Measurements from ENCODE around the gene TNC. TPM values are rescaled to one million over a fixed set of nuclear protein-coding genes. Genes with fewer than 3 reads are reported as not detected.

TNC gene
- total RNA-seq, 1 experiment from 2014 or later: 44.5 TPM

- DNase-seq (ENCODE audit: low read depth): peak; percentile 53
Observed at GRCh38 chr9:115104908-115105307, 13.0 kb downstream of the TNC start.

- DNase-seq (ENCODE audit: low read depth): no peak
Observed at GRCh38 chr9:115103746-115104477, 14.0 kb downstream of the TNC start.

GRCh38 chr9:115099901-115100300 is 18.1 kb downstream of the TNC start:
- no peak for DNase-seq (ENCODE audit: low read depth)

DNA sequence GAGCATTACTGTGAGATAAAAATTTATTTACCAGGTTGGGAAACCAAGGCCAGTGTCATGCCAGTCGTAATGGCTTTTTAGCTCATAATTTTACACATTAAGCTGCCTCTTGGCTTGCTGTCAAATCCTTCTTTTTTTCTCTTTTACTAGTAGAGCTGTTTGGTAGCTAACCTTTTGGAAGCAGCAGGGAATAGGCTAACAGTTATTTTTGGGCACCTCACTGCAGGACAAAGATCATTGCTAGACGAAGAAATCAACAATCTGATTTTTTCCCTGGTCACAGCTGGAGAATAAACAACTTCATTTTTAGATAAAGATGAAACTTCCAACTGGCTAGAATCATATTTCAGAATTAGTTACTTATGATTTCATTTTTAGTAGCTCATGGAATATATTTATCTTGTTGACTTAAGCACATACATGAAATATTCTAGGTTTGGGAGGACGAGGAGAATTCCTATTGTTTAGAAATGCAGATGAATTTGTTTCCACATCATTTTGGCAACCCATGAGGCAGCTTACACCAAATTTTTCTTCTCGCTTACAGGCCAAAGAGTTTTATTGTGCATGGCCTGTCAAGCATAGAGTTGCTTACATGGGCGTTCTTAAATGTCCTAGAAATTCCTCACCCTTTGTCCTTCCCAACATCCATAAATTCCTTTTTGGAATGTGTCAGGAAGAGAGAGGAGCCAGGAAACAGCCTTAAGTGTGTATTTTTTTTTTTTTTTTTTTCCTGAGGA is 19.6 kb downstream of the TNC start:
- DNase-seq (ENCODE audit: low read depth): no peak

DNA sequence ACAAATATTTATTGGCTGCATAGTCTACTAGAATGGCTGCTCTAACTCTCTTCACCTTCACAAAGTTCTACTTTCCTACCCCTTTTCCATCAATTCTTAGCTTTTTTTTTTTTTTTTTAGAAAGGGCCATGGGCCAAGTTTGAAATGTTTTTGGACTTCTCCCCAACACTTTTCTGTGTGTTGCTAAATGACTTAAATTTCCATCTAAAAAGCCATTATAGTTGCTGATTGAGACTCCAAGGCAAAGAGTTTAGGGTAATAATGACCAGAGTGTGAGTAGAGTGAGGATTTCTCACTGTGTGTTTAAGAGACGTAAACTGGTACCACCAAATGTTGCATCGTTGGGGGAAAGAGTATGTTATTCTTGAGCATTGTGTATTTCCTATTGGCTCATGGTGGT is 24.4 kb downstream of the TNC start:
- no peak for DNase-seq (ENCODE audit: low read depth)

GRCh38 chr9:115090486-115090885 is 27.5 kb downstream of the TNC start:
- DNase-seq (ENCODE audit: low read depth): no peak

DNA sequence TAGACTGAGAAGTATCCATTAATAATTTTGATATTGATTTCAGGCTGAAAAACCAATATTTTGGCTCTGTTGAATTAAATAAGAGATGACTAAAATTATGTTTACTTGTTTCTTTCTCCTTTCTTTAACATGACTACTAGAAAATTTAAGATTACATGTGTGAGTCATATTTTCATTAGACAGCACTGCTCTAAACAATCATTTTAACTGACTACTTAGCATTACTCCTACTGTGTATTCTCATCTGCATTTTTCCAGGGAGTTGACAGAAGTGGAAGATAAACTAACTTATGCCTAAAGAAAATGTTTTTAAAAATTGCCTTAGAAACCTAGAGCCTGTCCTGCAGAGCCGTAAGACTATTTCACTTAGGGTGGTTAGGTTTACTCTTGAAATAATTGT is 29.1 kb downstream of the TNC start:
- no peak for DNase-seq (ENCODE audit: low read depth)

DNA sequence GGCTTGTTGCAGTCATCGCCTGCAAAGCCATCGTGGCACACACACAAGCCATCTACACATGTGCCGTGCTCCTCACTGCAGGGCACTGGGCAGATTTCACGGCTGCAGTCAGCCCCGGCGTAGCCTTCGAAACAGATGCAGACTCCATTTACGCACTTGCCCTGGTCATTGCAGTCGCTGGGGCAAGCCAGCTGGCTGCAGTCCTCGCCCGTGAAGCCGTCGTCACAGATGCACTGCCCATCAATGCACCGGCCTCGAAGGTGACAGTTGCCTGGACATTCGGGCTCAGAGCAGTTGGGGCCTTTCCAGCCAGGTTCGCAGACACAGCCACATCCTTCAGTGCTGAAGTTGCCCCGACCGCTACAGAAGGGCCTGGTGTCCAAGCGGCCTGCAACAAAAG is 31.1 kb downstream of the TNC start:
- DNase-seq (ENCODE audit: low read depth): no peak

GRCh38 chr9:115086461-115086860 is 31.5 kb downstream of the TNC start:
- no peak for DNase-seq (ENCODE audit: low read depth)

- no peak for DNase-seq (ENCODE audit: low read depth)
Observed at GRCh38 chr9:115085773-115086377, 32.1 kb downstream of the TNC start.

- no peak for DNase-seq (ENCODE audit: low read depth)
Observed at GRCh38 chr9:115084709-115085108, 33.2 kb downstream of the TNC start.

DNA sequence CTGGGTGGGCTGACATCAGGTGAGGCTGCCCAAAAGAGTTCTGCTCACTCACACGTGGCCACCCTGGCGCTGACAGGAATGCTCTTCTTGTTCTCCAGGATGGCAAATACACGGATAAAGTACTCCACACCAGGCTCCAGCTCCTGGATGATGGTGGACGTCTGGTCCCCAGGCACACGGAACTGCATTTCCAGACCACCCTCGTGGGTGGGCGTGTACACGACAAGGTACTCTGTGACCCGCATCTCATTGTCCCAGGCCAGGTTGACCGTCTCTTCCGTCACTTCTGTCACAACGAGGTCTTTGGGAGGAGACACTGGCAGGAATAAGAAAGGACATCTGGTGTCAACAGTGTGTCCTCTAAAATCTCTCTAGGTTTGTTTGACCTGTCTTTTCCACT is 33.8 kb downstream of the TNC start:
- DNase-seq (ENCODE audit: low read depth): no peak

- no peak for DNase-seq (ENCODE audit: low read depth)
Observed at GRCh38 chr9:115080242-115080641, 37.7 kb downstream of the TNC start.

- DNase-seq (ENCODE audit: low read depth): no peak
Observed at GRCh38 chr9:115079156-115079555, 38.8 kb downstream of the TNC start.

DNA sequence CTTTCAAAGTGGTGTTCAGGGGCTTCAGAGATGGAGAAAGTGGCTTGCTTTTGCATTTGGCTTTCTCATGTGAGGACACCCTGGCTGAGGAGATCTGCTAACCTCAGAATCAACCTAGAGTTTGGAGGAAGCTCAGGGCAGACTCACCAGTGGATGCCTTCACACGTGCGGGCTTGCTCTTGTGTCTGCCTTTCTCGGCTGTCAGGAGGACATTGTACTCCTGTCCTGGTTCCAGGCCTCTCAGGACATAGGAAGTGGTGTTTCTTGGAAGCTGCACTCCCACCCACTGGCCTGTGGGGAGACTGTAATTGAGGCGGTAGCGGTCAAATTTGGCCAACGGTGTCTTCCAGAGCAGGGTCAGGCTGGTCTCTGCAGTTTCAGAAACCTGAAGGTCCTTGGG is 44.5 kb downstream of the TNC start:
- no peak for DNase-seq (ENCODE audit: low read depth)

GRCh38 chr9:115071176-115071575 is 46.8 kb downstream of the TNC start:
- no peak for DNase-seq (ENCODE audit: low read depth)

GRCh38 chr9:115069771-115070170 is 48.2 kb downstream of the TNC start:
- DNase-seq (ENCODE audit: low read depth): no peak

- DNase-seq (ENCODE audit: low read depth): no peak
Observed at GRCh38 chr9:115069302-115069701, 48.7 kb downstream of the TNC start.

- no peak for DNase-seq (ENCODE audit: low read depth)
Observed at GRCh38 chr9:115068031-115068430, 49.9 kb downstream of the TNC start.

- DNase-seq (ENCODE audit: low read depth): peak; percentile 62
Observed at GRCh38 chr9:115063058-115063845, 54.7 kb downstream of the TNC start.

GRCh38 chr9:115058684-115059315 is 59.2 kb downstream of the TNC start:
- peak; percentile 63 for DNase-seq (ENCODE audit: low read depth)
